Ramos (cell line): ENCODE data around the gene TRIO.

ENCODE experiments used
- in situ Hi-C: fragments of 300-500 bp; cut with MboI; formaldehyde crosslinking; loops from one replicate; pipeline ENCODE4 v1.14.3; 2022; ENCODE audit warnings: low sequenced_read_pairs; ENCODE audit not compliant: unreplicated experiment

The TRIO gene

GRCh38 chr5:14181299-14181968 lies 38.3 kb downstream of the TRIO start:
- in situ Hi-C loops, result no loop called here

GRCh38 chr5:14182761-14183160 lies 39.6 kb downstream of the TRIO start:
- in situ Hi-C loops, result no loop called here

GRCh38 chr5:14183187-14183939 lies 40.2 kb downstream of the TRIO start:
- in situ Hi-C loops, result no loop called here

DNA sequence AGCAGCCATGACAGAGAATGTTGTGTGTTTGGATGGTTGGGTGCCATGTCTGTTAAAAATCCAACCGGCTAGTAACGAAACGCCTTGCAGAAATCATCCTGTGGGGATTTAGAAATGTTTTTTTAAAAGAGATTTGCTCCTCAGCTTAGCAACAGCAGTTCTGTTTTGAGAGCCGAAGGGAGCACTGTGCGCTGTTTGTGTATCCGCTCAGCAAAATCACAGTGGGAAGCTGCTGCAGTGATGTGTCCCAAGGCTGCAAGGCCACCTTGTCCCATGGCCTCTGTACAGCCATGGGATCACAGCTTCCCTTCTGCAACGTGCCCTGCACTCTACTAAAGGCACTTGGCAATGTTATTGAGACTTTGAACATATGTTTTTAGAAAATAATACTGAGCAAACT lies 40.9 kb downstream of the TRIO start:
- in situ Hi-C loops, result no loop called here

GRCh38 chr5:14184725-14185124 lies 41.6 kb downstream of the TRIO start:
- in situ Hi-C loops, result no loop called here

DNA sequence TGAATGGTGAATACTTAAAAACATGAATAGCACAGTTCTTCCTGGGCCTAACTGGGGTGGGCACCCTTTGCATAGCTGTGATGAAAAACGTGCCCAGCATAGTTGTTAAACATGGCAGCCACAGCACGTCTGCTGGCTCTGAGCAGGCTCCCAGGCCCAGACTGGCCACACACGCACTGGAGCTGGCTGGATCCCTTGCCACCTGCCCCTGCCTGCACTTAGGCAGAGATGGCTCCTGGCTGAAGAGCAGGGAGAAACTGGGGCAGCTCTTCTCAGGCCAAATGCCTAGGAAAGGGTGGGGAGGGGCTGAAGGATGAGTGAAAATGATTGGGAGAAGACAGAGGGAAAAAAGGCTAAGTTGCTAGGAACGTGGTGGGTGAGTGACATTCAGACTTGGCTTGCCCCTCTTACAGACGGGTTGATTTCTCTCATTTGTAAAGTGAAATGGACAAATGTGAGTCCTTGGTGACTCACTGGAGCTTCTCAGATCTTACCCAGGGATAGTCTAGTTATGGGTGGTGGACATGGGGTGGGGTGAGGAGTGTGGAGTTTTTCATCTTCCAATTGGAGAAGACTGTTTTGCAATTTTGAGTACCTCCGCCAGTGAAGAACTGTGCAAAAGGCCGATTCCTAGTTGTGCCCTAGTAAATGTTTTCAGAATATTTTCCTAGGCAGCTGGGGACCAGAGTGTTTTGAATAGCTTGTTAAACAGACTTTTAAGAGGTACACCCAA lies 42.4 kb downstream of the TRIO start:
- in situ Hi-C loops, result no loop called here

- in situ Hi-C loops, result no loop called here
Observed at GRCh38 chr5:14186059-14186830, 43.1 kb downstream of the TRIO start.

GRCh38 chr5:14187157-14187556 lies 44.0 kb downstream of the TRIO start:
- in situ Hi-C loops, result no loop called here

- in situ Hi-C loops, result no loop called here
Observed at GRCh38 chr5:14187660-14188059, 44.5 kb downstream of the TRIO start.

DNA sequence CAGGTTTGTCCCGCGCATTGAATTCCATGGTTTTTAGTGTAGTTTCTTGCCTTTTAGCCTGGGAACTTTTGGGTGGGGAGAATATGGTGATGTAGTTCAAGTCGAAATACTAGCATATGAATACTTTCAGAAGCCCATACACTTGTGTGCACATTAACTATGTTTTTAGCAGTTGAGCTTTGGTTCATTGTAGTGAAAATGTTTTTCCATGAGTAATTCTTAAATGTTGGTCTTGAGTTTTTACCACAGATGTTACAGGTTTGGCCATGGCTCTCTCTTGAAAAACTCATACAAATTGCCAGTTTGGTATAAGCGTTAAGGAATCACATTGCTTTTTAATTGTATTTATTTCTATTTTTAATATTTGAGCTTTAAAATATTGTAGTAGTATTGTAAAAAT lies 45.6 kb downstream of the TRIO start:
- in situ Hi-C loops, result no loop called here

DNA sequence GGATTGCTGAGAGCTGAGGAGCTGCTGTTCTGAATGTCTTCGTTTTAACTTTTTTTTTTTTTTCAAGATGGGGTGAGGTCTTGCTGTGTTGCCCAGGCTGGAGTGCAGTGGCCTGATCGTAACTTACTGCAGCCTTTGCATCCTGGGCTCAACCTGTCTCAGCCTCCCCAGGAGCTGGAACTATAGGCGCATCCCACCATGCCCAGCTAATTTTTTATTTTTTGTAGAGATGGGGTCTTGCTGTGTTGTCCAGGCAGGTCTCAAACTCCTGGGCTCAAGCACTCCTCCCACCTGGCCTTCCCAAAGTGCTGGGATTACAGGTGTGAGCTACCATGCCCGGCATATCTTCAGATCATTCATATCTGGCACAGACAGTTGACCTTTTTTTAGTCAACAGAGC lies 46.5 kb downstream of the TRIO start:
- in situ Hi-C loops, result no loop called here

DNA sequence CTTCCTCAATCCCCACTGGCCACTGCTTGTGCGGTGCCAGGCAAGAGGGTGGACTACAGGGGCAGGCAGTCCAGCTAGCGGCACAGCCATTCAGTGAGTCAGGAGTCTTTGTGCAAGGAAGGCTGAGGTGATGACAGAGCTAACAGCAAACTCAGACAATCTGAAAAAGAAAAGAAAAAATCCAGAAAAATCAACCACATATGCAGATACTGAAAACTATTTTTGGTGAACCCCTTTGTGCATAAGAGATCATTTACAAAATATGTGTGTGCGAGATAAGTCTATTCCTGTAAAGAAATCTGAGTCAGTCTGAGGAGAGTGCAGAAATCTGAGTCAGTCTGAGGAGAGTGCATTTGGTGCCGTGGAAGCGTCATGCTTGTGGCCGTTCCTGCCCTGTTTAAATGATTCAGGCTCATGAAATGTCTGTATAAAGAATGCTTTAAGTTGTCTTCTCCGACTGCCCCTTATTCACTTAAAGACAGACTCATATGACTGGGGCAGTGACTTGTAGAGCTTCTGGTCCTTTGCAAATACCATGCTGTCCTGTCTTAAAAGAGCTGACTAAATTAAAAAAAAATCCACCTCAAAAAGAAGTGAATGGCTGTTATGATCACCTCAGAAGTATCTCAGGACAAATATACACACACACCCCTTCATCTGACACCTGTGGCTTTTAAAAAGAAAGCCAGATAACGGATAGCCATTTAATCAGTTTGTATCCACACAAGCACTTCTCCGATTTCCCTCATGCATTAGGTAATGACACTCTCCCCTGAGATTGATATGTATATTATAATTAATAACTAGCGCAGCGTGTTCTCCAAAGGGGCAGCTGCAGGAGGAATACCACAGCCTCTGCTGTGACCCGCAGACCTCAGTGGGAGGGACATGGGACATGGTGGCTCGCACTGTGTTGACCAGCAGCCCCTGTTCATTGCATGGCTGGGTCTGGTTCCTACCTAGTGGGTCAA lies 47.3 kb downstream of the TRIO start:
- in situ Hi-C loops, result no loop called here

GRCh38 chr5:14191325-14191724 lies 48.2 kb downstream of the TRIO start:
- in situ Hi-C loops, result no loop called here

DNA sequence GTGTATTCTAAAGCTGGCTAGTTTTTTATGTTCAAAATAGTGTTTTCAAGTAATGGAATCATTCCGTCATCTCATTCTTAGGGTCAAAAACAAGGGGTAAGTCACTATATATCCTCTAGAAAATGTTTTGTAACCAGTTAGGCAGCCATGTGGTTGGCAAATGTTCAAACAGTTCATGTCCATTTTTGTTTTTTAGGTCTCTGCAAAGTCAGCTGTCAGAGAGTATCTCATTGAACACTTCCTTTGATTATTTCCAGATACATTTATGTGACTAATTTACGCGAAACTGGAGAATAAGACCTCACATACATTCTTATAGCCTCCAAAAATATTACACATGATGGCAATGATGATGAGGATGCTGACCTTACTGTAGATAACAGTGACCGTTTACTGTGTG lies 50.4 kb downstream of the TRIO start:
- in situ Hi-C loops, result no loop called here

- in situ Hi-C loops, result no loop called here
Observed at GRCh38 chr5:14195588-14195987, 52.4 kb downstream of the TRIO start.

- in situ Hi-C loops, result no loop called here
Observed at GRCh38 chr5:14197056-14197455, 53.9 kb downstream of the TRIO start.

DNA sequence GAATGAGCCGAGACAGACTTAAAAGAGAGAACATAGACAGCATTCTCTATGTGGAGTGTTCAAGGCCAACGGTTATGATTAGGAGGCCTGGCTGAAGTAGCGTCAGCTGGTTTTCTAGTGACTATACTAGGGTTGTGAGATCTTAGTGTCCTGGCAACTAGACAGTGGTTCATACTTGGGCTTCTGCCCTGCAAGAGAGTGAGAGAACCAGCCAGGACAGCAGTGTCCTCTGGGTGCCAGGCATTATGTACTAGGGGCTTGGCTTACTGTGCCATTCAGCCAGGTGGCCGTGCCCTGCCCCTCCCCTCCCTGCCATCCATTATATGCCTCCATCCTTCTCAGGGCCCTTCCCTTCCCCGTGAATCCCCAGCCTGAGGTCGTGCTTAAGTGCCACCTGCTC lies 56.8 kb downstream of the TRIO start:
- in situ Hi-C loops, result no loop called here

DNA sequence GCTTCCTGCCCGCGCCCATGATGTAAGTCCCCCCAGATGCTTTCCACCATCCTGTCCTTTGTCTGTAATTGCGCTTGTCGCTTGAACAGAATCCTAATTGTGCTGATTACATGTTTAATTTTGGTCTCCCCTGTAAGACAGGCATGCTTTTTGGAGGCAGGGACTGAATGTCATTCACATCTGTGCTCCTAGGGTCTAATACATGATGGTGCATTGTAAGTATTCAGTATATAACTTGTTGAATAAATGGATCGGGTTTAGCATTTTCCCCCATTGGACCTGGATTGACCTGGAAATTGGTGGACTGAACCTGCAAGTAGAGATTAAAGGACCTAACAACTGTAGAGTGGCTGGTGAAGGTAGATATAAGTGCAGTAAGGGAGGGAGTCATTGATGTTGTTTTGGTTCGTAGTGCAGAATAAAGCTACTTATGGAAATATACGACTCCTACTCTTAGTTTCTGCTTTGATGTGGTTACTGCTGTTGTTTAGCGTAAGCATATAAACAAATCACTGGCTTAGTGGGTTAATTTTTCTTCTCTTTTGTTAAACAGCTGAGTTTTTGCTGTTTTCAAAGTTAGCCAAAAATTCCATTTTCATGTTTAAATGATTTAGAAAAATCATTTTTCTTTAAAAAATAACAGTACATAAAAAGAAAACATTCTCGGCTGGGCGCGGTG lies 57.3 kb downstream of the TRIO start:
- in situ Hi-C loops, result no loop called here
